OCI-LY3 (cell line): ENCODE results near the gene ITGAE.

Experiments
- H2AFZ ChIP-seq: fragments of 200-600, 300-600 bp; shearing (Covaris generic); 2 replicates; pipeline ENCODE4 v1.6.0; 2014; ENCODE audit warnings: antibody characterized with exemption, low read depth, low read length
- H3K27ac ChIP-seq: fragments of 200-600, 300-600 bp; sonication (generic); 2 replicates; pipeline ENCODE4 v1.5.1; 2014; ENCODE audit warnings: mild to moderate bottlenecking, low read length, moderate library complexity, mixed read lengths
- H3K27me3 ChIP-seq: fragments of 200-600, 300-600 bp; sonication (generic); 2 replicates; pipeline ENCODE4 v1.6.1; 2014; ENCODE audit warnings: low read depth, low read length, mixed read lengths
- H3K36me3 ChIP-seq: fragments of 200-600, 300-600 bp; sonication (generic); replicated peaks from 2 replicates; pipeline ENCODE3; 2014; ENCODE audit warnings: low read depth, low read length, mixed read lengths
- H3K4me1 ChIP-seq: fragments of 300-600, 200-600 bp; sonication (generic); 2 replicates; pipeline ENCODE4 v1.6.1; 2014; ENCODE audit warnings: low read length, mixed read lengths
- H3K4me2 ChIP-seq: fragments of 200-600, 300-600 bp; sonication (generic); 2 replicates; pipeline ENCODE4 v1.6.1; 2014; ENCODE audit warnings: low read length, mixed read lengths
- H3K4me3 ChIP-seq: fragments of 300-600, 200-600 bp; sonication (generic); 2 replicates; pipeline ENCODE4 v1.5.1; 2014; ENCODE audit warnings: antibody characterized with exemption, mild to moderate bottlenecking, low read length, moderate library complexity
- H3K79me2 ChIP-seq: fragments of 300-600, 200-600 bp; shearing (Covaris generic); 2 replicates; pipeline ENCODE4 v1.6.1; 2014; ENCODE audit warnings: mild to moderate bottlenecking, low read length, mixed read lengths
- H3K9ac ChIP-seq: fragments of 300-600, 200-600 bp; shearing (Covaris generic); 2 replicates; pipeline ENCODE4 v1.6.0; 2014; ENCODE audit warnings: mild to moderate bottlenecking, low read length, moderate library complexity
- H3K9me3 ChIP-seq: fragments of 200-600, 300-600 bp; shearing (Covaris generic); 2 replicates; pipeline ENCODE4 v1.6.1; 2014; ENCODE audit warnings: low read length, mixed read lengths; ENCODE audit not compliant: insufficient read depth
- H4K20me1 ChIP-seq: fragments of 200-600, 300-600 bp; sonication (generic); 2 replicates; pipeline ENCODE4 v1.6.1; 2016; ENCODE audit warnings: low read length, mixed read lengths; ENCODE audit not compliant: insufficient read depth
- EZH2phosphoT487 ChIP-seq: fragments of 200-600 bp; shearing (Covaris generic); IDR thresholded peaks from 2 replicates; pipeline ENCODE4 v1.6.1; 2018; ENCODE audit warnings: antibody characterized with exemption, mixed run types, low read depth
- TF ChIP-seq, protein P1 (sequence below): fragments of 200-600, 300-600 bp; sonication (generic); IDR thresholded peaks from 2 replicates; pipeline ENCODE4 v1.5.1; 2014; ENCODE audit warnings: antibody characterized with exemption, low read length, low read depth

ITGAE gene

DNA sequence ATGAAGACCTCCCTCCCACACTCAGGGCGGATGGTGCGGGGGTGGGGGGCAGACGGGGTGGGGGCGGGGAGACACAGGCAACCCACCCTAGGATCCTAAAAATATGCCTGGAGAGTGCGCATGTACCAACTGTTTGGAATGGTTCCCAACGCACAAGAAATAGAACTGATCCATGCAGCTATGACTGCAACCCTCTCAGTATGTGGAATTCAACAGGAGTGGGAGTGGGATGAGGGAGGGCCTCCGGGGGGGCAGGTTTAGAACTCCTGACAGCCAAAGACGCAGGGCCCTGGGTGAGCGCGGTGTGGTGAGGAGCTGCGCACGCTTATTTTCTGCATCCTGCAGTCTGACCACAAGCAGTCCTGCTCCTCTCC lies 103.9 kb downstream of the ITGAE start:
- peak overlapping the region; percentile 89 for H3K4me2 ChIP-seq

GRCh38 chr17:3695723-3696411 lies 105.1 kb downstream of the ITGAE start, which contains the start of gene P2RX5:
Gene P2RX5, minus strand, starts transcription at chr17:3696155. Its CDS starts 150 bp downstream, at chr17:3696005.
- Histone ChIP-seq H3K4me3 (peak within 1 kb of the TSS; percentile 98), H3K4me2 (peak within 1 kb of the TSS; percentile 89), H3K4me1 (peaks cover 31% of the 10 kb centered on the region), H3K9ac (peak within 1 kb of the TSS; percentile 93), H3K27ac (peak within 1 kb of the TSS; percentile 80), H3K9me3 (no peaks in the 10 kb centered on the region), H4K20me1 (peaks cover 26% of the 10 kb centered on the region), H2AFZ (no peak within 1 kb of the TSS), H3K27me3 (no peaks in the 10 kb centered on the region), H3K36me3 (peaks cover 7% of the 10 kb centered on the region), H3K79me2 (peaks cover 50% of the 10 kb centered on the region)
- no peak for TF ChIP-seq EZH2phosphoT487
- TF ChIP-seq, protein P1, sequence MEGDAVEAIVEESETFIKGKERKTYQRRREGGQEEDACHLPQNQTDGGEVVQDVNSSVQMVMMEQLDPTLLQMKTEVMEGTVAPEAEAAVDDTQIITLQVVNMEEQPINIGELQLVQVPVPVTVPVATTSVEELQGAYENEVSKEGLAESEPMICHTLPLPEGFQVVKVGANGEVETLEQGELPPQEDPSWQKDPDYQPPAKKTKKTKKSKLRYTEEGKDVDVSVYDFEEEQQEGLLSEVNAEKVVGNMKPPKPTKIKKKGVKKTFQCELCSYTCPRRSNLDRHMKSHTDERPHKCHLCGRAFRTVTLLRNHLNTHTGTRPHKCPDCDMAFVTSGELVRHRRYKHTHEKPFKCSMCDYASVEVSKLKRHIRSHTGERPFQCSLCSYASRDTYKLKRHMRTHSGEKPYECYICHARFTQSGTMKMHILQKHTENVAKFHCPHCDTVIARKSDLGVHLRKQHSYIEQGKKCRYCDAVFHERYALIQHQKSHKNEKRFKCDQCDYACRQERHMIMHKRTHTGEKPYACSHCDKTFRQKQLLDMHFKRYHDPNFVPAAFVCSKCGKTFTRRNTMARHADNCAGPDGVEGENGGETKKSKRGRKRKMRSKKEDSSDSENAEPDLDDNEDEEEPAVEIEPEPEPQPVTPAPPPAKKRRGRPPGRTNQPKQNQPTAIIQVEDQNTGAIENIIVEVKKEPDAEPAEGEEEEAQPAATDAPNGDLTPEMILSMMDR, result no peak

More for the DNA sequence above, 103.9 kb downstream of the ITGAE start:
- H3K36me3 ChIP-seq, result no peaks in the 10 kb centered on the region
- H3K79me2 ChIP-seq, result peaks cover 40% of the 10 kb centered on the region
- H3K27me3 ChIP-seq, result no peaks in the 10 kb centered on the region
- no peaks in the 10 kb centered on the region for H3K9me3 ChIP-seq
- TF ChIP-seq, protein P1, result no peak
- TF ChIP-seq EZH2phosphoT487, result no peak
- no peak overlapping the region for H3K27ac ChIP-seq
- peaks cover 17% of the 10 kb centered on the region for H4K20me1 ChIP-seq
- no peak overlapping the region for H3K9ac ChIP-seq
- no peak overlapping the region for H2AFZ ChIP-seq
- H3K4me1 ChIP-seq, result peaks cover 26% of the 10 kb centered on the region
- H3K4me3 ChIP-seq, result no peak overlapping the region

DNA sequence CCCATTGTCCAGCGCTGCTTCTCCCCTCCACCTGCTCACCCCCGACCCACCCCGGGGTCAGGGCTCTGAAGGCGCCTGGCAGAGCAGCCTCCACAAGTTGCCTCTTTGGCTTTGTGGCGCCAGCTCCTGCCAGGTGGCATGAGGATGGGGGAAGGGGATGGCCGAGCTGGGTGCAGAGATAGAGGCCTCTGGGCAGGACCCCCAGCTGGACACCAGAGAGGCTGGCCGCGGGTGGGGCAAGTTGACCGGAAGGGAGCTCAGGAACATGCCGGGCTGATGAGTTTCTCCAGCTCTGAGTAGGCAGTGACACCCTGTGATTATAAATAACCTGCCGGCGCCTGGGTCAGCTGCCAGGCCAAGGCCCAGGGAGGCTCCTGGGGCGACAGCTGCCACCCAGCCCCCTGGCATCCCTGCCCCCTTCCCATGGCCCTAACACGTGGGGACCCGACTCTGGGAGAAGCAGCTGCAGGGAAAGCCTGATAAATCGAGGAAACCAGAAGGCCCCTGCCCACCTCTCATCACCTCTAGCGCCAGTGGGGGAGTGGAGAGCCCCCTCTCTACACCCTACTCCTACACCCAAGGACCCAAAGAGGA lies 105.8 kb downstream of the ITGAE start:
- peaks cover 53% of the 10 kb centered on the region for H3K79me2 ChIP-seq
- no peaks in the 10 kb centered on the region for H3K9me3 ChIP-seq
- peak overlapping the region; percentile 89 for H3K4me2 ChIP-seq
- peak overlapping the region; percentile 80 for H3K27ac ChIP-seq
- H3K9ac ChIP-seq, result peak overlapping the region; percentile 93
- H3K4me1 ChIP-seq, result peaks cover 31% of the 10 kb centered on the region
- peaks cover 32% of the 10 kb centered on the region for H4K20me1 ChIP-seq
- H3K4me3 ChIP-seq, result peak overlapping the region; percentile 98
- H2AFZ ChIP-seq, result no peak overlapping the region
- TF ChIP-seq EZH2phosphoT487, result no peak
- TF ChIP-seq, protein P1, result no peak
- no peaks in the 10 kb centered on the region for H3K27me3 ChIP-seq
- H3K36me3 ChIP-seq, result peaks cover 13% of the 10 kb centered on the region

- Histone ChIP-seq H3K79me2 (peaks cover 53% of the 10 kb centered on the region), H3K4me2 (peak overlapping the region; percentile 89)
These were observed 107.2 kb downstream of the ITGAE start for GRCh38 chr17:3693829-3694231.

More at GRCh38 chr17:3693829-3694231, 107.2 kb downstream of the ITGAE start:
- H3K27ac ChIP-seq, result peak overlapping the region; percentile 80
- H3K9me3 ChIP-seq, result no peaks in the 10 kb centered on the region
- no peaks in the 10 kb centered on the region for H3K27me3 ChIP-seq
- peaks cover 43% of the 10 kb centered on the region for H4K20me1 ChIP-seq
- peak overlapping the region; percentile 98 for H3K4me3 ChIP-seq
- no peak overlapping the region for H2AFZ ChIP-seq
- H3K4me1 ChIP-seq, result peaks cover 37% of the 10 kb centered on the region
- peak overlapping the region; percentile 93; the same call in 1 of the 2 replicates for H3K9ac ChIP-seq
- TF ChIP-seq, protein P1, result no peak
- TF ChIP-seq EZH2phosphoT487, result no peak
- peaks cover 19% of the 10 kb centered on the region for H3K36me3 ChIP-seq
